HG03469 (cell line): ENCODE results near the gene RMND5A.

Experiments
- ATAC-seq: cut with Tn5 transposase; IDR thresholded peaks from one replicate; pipeline ENCODE4 v1.9.1; 2021; ENCODE audit warnings: mild to moderate bottlenecking, moderate library complexity, moderate number of reproducible peaks; ENCODE audit not compliant: unreplicated experiment

The RMND5A gene

DNA sequence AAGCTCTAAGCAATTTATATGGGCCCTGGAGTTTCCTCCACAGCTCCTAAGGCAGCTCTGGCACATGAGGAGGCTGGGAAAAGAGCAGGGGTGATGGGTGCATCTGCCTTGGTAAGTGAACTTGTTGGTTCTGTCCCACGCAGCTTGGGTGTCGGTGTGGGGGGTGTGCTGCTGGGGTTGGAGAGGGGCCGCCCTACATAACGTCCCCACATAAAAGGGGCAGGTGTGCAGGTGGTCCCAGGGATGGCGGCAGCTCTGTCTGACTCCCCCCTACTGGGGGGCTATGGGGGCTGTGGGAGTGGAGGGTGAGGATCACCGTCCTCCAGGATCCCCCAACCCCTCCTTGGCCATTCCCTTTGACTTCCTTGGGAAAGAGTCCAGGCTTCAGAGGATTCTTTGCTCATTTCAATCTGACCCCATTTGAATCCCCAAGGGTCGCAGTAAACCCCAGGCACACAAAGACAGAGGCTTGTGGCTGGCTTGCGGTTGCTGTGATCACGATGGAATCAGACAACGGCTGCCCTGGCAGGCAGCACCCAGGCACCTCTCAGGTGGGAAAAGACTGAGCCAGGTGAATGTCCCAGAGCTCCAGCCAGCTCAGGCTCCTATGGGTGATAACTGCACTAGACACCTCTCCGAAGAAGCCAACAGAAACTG lies 105.1 kb downstream of the RMND5A start:
- no peak for ATAC-seq

DNA sequence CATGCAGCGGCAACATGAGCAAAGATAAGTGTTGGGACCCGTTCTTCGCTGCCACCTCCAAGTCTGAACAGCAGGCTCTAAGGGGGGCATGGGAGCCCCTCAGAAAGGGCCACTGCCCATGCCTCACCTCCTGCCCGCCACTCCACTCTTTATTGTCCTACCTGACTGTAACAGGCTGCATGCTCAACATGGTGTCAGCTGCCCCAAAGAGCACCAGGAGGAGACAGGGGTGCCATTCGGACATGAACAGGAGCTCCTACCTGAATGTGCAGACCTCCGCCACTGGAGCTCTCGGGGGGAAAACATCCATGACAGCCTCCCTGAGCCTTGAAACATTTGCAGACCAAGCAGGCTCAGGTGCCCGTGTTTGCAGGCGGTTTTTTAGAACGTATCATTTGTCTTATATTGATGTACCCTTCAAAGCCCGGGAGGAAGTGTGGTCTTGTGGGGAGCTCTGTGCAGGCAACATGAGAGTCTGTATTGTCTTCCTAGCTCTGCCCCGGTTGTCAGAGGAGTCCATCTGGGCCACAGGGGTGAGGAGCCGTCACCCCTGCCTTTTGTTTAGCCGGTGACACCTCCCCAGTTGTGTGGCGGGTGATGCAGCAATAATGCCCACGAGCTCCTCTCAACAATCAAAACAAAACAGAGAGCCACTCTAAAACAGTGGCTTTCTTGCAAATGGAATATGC lies 105.7 kb downstream of the RMND5A start:
- no peak for ATAC-seq

DNA sequence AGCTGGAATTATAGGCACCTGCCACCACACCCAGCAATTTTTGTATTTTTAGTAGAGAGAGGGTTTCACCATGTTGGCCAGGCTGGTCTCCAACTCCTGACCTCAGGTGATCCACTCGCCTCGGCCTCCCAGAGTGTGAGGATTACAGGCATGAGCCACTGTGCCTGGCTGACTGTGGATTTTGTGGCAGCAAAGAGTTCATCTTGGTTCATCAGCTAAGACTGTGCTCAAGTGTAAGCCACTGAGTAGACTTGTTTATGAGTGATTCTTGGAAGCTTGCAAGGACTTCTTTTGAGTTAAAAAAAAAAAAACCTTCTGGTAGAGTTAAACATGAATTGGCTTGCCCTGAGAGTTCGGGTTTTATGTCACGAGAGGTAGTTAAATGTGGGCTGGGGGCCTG lies 106.9 kb downstream of the RMND5A start:
- no peak for ATAC-seq
